Measurements from ENCODE around the gene KCNJ5.

DNA sequence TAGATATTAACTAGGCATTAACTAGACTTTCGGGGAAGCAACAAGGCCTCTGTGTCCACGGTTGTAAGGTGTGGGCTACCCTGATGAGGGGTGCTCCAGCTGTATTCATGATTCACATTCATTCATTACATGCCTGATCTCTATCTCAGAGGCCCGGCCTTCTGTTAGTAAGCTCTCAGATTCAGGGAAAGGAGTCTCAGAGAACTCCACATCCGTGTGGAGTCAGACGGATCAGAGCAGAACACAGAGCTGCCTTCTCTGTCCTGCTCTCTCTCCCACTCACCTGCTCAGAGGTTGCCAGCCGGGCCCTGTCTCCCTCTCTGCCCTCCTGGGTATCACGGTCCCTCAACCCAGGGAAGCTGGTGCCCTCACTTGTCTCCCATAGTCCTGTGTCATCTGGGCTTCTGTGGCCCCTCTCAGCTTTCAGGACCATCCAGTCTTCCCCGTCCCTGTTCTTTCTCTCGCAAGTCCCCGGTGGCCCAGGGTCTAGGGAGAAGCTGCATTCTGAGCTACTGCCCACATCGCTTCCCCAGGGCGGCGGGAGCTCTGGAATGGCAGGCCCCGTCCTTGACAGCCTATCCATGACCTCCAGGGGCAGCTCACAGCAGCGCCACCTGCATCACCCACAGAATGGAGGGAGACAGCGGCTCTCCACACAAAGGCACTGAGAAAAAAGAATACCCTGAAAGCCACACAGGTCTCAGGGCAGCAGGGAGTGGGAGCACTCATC lies 47.2 kb downstream of the KCNJ5 start:
- TF ChIP-seq, protein P1, sequence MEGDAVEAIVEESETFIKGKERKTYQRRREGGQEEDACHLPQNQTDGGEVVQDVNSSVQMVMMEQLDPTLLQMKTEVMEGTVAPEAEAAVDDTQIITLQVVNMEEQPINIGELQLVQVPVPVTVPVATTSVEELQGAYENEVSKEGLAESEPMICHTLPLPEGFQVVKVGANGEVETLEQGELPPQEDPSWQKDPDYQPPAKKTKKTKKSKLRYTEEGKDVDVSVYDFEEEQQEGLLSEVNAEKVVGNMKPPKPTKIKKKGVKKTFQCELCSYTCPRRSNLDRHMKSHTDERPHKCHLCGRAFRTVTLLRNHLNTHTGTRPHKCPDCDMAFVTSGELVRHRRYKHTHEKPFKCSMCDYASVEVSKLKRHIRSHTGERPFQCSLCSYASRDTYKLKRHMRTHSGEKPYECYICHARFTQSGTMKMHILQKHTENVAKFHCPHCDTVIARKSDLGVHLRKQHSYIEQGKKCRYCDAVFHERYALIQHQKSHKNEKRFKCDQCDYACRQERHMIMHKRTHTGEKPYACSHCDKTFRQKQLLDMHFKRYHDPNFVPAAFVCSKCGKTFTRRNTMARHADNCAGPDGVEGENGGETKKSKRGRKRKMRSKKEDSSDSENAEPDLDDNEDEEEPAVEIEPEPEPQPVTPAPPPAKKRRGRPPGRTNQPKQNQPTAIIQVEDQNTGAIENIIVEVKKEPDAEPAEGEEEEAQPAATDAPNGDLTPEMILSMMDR (IDR thresholded peaks at IDR 0.05): no peak
- no peak for TF ChIP-seq POLR2A (IDR thresholded peaks at IDR 0.05)
